Type B pancreatic cell (in vitro differentiated cells): ENCODE results near the gene TFEC. TPM values are rescaled to one million over a fixed set of nuclear protein-coding genes. Genes with fewer than 3 reads are reported as not detected.

ENCODE experiments used
- DNase-seq: peaks from one replicate; pipeline ENCODE4 v3.0.0; 2021; ENCODE audit warnings: mixed read lengths; ENCODE audit not compliant: unreplicated experiment; ENCODE audit errors: extremely low spot score
- H3K27ac Mint-ChIP-seq: 2 replicates; pipeline ENCODE4 v1.8.0; 2021; ENCODE audit warnings: mild to moderate bottlenecking, mixed read lengths
- H3K27me3 Mint-ChIP-seq: 2 replicates; pipeline ENCODE4 v1.8.0; 2021; ENCODE audit warnings: mixed read lengths
- H3K36me3 Mint-ChIP-seq: 2 replicates; pipeline ENCODE4 v1.8.0; 2021; ENCODE audit warnings: mixed read lengths
- H3K4me1 Mint-ChIP-seq: one replicate; pipeline ENCODE4 v1.8.0; 2021; ENCODE audit warnings: mixed read lengths; ENCODE audit not compliant: unreplicated experiment
- H3K4me3 Mint-ChIP-seq: 2 replicates; pipeline ENCODE4 v1.8.0; 2021; ENCODE audit warnings: mild to moderate bottlenecking, mixed read lengths
- H3K9me3 Mint-ChIP-seq: 2 replicates; pipeline ENCODE4 v1.8.0; 2021; ENCODE audit warnings: mixed read lengths
- CTCF ChIP-seq: fragments of 200-600 bp; sonication (generic); conservative IDR thresholded peaks from 2 replicates; pipeline ENCODE4 v1.5.0; 2021; ENCODE audit warnings: antibody characterized with exemption, mild to moderate bottlenecking
- total RNA-seq: library from RNA; stranded (reverse); gene quantifications from 2 replicates; pipeline ENCODE4 v1.2.1, GENCODE V29; 2021; ENCODE audit warnings: low replicate concordance

TFEC gene
- total RNA-seq, 1 donor from 2014 or later, result 0.12 TPM

GRCh38 chr7:115988401-115988800 is 42.2 kb downstream of the TFEC start:
- Mint-ChIP-seq H3K4me3 (no peak overlapping the region), H3K36me3 (no peaks in the 10 kb centered on the region)
- no peak for TF ChIP-seq CTCF

GRCh38 chr7:115987486-115987885 is 43.1 kb downstream of the TFEC start:
- Mint-ChIP-seq H3K36me3 (no peaks in the 10 kb centered on the region), H3K9me3 (no peaks in the 10 kb centered on the region), H3K4me3 (no peak overlapping the region), H3K27ac (no peak overlapping the region), H3K27me3 (no peaks in the 10 kb centered on the region), H3K4me1 (no peaks in the 10 kb centered on the region)
- DNase-seq, result no peak
- TF ChIP-seq CTCF, result no peak

More at GRCh38 chr7:115988401-115988800, 42.2 kb downstream of the TFEC start:
- Mint-ChIP-seq H3K27me3 (no peaks in the 10 kb centered on the region), H3K9me3 (no peaks in the 10 kb centered on the region), H3K27ac (no peak overlapping the region), H3K4me1 (no peaks in the 10 kb centered on the region)
- DNase-seq, result no peak

GRCh38 chr7:115984105-115984504 is 46.5 kb downstream of the TFEC start:
- no peaks in the 10 kb centered on the region for H3K36me3 Mint-ChIP-seq
- H3K27me3 Mint-ChIP-seq, result no peaks in the 10 kb centered on the region
- TF ChIP-seq CTCF, result no peak
- no peak overlapping the region for H3K27ac Mint-ChIP-seq
- no peak for DNase-seq
- H3K9me3 Mint-ChIP-seq, result no peaks in the 10 kb centered on the region
- H3K4me3 Mint-ChIP-seq, result no peak overlapping the region
- H3K4me1 Mint-ChIP-seq, result no peaks in the 10 kb centered on the region

GRCh38 chr7:115980159-115980558 is 50.4 kb downstream of the TFEC start:
- no peak for DNase-seq
- no peaks in the 10 kb centered on the region for H3K36me3 Mint-ChIP-seq
- H3K4me1 Mint-ChIP-seq, result no peaks in the 10 kb centered on the region
- H3K9me3 Mint-ChIP-seq, result no peaks in the 10 kb centered on the region
- no peak for TF ChIP-seq CTCF
- no peaks in the 10 kb centered on the region for H3K27me3 Mint-ChIP-seq
- H3K4me3 Mint-ChIP-seq, result no peak overlapping the region
- H3K27ac Mint-ChIP-seq, result no peak overlapping the region

GRCh38 chr7:115976651-115977050 is 53.9 kb downstream of the TFEC start:
- Mint-ChIP-seq H3K27ac (no peak overlapping the region), H3K4me1 (no peaks in the 10 kb centered on the region), H3K27me3 (no peaks in the 10 kb centered on the region), H3K4me3 (no peak overlapping the region), H3K9me3 (no peaks in the 10 kb centered on the region), H3K36me3 (no peaks in the 10 kb centered on the region)
- no peak for TF ChIP-seq CTCF
- no peak for DNase-seq

GRCh38 chr7:115975766-115976165 is 54.8 kb downstream of the TFEC start:
- Mint-ChIP-seq H3K4me1 (no peaks in the 10 kb centered on the region), H3K4me3 (no peak overlapping the region), H3K27me3 (no peaks in the 10 kb centered on the region), H3K36me3 (no peaks in the 10 kb centered on the region), H3K27ac (no peak overlapping the region), H3K9me3 (no peaks in the 10 kb centered on the region)
- DNase-seq, result no peak
- TF ChIP-seq CTCF, result no peak
